Upper lobe of right lung (tissue), 1 donor: Measurements from ENCODE around the gene PTPN2. TPM values are rescaled to one million over a fixed set of nuclear protein-coding genes. Genes with fewer than 3 reads are reported as not detected.

ENCODE experiments used
- ATAC-seq: fragments of 200-7000 bp; cut with Tn5 transposase; one replicate; pipeline ENCODE4 v1.9.1; 2020; ENCODE audit warnings: mild to moderate bottlenecking, moderate library complexity
- DNase-seq: peaks from one replicate; pipeline ENCODE4 v3.0.0-alpha.2; 2020
- H3K27ac ChIP-seq: fragments of 200-600 bp; one replicate; pipeline ENCODE4 v1.8.0; 2022
- H3K27me3 ChIP-seq: fragments of 200-600 bp; one replicate; pipeline ENCODE4 v1.8.0; 2022; ENCODE audit warnings: mild to moderate bottlenecking
- H3K36me3 ChIP-seq: fragments of 200-600 bp; one replicate; pipeline ENCODE4 v1.8.0; 2022
- H3K4me1 ChIP-seq: fragments of 200-600 bp; one replicate; pipeline ENCODE4 v1.8.0; 2022
- H3K4me3 ChIP-seq: fragments of 200-600 bp; one replicate; pipeline ENCODE4 v1.8.0; 2022; ENCODE audit warnings: mild to moderate bottlenecking
- H3K9me3 ChIP-seq: fragments of 200-600 bp; one replicate; pipeline ENCODE4 v1.8.0; 2022
- intact Hi-C: fragments of 100-400 bp; cut with DNase I; formaldehyde crosslinking; loops from one replicate; pipeline ENCODE4 v1.11.0; 2022
- total RNA-seq: library from RNA; stranded (reverse); fragmentation: NEBNext Ultra II Directional; extraction: Animal tissue kit (Norgen Biotek cat#: 25700); gene quantifications from one replicate; pipeline ENCODE4 v1.2.1, GENCODE V29; 2021
- TF ChIP-seq, protein P1 (sequence below): fragments of 200-600 bp; IDR thresholded peaks from one replicate; pipeline ENCODE4 v1.8.0; 2022; ENCODE audit warnings: antibody characterized with exemption
- donor health status: DM: no; HTN: yes; CAD: no; lungs with severe emphysema.

PTPN2 gene
- total RNA-seq, 1 donor from 2014 or later = 53.9 TPM

DNA sequence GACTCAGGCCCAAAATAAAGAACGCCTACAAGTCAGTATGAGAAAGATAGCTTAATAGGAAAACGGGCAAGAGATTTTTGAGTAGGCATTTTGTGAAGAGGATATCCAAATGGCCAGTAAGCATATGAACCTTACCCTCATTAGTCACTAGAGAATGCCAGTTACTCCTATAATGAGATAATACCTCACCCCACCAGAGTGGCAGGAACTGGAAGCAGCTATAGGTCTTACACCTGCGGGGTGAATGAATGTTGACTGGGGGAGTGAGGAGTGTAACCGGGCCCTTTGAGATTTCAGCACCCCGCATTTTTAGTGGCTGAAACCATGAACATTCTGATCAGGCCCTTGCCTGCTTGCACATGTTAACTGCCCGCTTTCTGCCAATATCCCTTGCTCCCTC lies 7.5 kb upstream of the PTPN2 start:
- TF ChIP-seq, protein P1, sequence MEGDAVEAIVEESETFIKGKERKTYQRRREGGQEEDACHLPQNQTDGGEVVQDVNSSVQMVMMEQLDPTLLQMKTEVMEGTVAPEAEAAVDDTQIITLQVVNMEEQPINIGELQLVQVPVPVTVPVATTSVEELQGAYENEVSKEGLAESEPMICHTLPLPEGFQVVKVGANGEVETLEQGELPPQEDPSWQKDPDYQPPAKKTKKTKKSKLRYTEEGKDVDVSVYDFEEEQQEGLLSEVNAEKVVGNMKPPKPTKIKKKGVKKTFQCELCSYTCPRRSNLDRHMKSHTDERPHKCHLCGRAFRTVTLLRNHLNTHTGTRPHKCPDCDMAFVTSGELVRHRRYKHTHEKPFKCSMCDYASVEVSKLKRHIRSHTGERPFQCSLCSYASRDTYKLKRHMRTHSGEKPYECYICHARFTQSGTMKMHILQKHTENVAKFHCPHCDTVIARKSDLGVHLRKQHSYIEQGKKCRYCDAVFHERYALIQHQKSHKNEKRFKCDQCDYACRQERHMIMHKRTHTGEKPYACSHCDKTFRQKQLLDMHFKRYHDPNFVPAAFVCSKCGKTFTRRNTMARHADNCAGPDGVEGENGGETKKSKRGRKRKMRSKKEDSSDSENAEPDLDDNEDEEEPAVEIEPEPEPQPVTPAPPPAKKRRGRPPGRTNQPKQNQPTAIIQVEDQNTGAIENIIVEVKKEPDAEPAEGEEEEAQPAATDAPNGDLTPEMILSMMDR = no peak
- Histone ChIP-seq H3K36me3 (no peaks in the 10 kb centered on the region), H3K4me1 (no peaks in the 10 kb centered on the region), H3K27me3 (no peaks in the 10 kb centered on the region), H3K9me3 (no peaks in the 10 kb centered on the region), H3K4me3 (no peak overlapping the region), H3K27ac (no peak overlapping the region)
- ATAC-seq = no peak
- DNase-seq = no peak
- intact Hi-C loops = no loop called here

GRCh38 chr18:12890964-12891363 lies 6.9 kb upstream of the PTPN2 start:
- ATAC-seq (no peak), DNase-seq (no peak)
- intact Hi-C loops = no loop called here
- H3K27ac ChIP-seq = no peak overlapping the region
- H3K36me3 ChIP-seq = no peaks in the 10 kb centered on the region
- H3K9me3 ChIP-seq = no peaks in the 10 kb centered on the region
- TF ChIP-seq, protein P1 = no peak
- no peaks in the 10 kb centered on the region for H3K27me3 ChIP-seq
- no peak overlapping the region for H3K4me3 ChIP-seq
- no peaks in the 10 kb centered on the region for H3K4me1 ChIP-seq

GRCh38 chr18:12886498-12887126 lies 2.6 kb upstream of the PTPN2 start:
- Histone ChIP-seq H3K27ac (no peak overlapping the region), H3K36me3 (no peaks in the 10 kb centered on the region), H3K4me3 (no peak overlapping the region), H3K4me1 (peaks cover 16% of the 10 kb centered on the region), H3K9me3 (no peaks in the 10 kb centered on the region), H3K27me3 (no peaks in the 10 kb centered on the region)
- TF ChIP-seq, protein P1 = peak; percentile 43
- DNase-seq (no peak), ATAC-seq (no peak)
- intact Hi-C loops = loop anchor here (10.0 kb wide), 1 partner anchor 62 kb away; no protein-coding TSS in a partner anchor

- no peak overlapping the region for H3K27ac ChIP-seq
- intact Hi-C loops = loop anchor here (10.0 kb wide), 1 partner anchor 61 kb away; no protein-coding TSS in a partner anchor
- TF ChIP-seq, protein P1 = no peak
- H3K36me3 ChIP-seq = no peaks in the 10 kb centered on the region
- peaks cover 27% of the 10 kb centered on the region for H3K4me1 ChIP-seq
- no peak overlapping the region for H3K4me3 ChIP-seq
- DNase-seq (no peak), ATAC-seq (no peak)
- H3K27me3 ChIP-seq = no peaks in the 10 kb centered on the region
- H3K9me3 ChIP-seq = no peaks in the 10 kb centered on the region
These were observed 1.5 kb upstream of the PTPN2 start for GRCh38 chr18:12885500-12885899.

DNA sequence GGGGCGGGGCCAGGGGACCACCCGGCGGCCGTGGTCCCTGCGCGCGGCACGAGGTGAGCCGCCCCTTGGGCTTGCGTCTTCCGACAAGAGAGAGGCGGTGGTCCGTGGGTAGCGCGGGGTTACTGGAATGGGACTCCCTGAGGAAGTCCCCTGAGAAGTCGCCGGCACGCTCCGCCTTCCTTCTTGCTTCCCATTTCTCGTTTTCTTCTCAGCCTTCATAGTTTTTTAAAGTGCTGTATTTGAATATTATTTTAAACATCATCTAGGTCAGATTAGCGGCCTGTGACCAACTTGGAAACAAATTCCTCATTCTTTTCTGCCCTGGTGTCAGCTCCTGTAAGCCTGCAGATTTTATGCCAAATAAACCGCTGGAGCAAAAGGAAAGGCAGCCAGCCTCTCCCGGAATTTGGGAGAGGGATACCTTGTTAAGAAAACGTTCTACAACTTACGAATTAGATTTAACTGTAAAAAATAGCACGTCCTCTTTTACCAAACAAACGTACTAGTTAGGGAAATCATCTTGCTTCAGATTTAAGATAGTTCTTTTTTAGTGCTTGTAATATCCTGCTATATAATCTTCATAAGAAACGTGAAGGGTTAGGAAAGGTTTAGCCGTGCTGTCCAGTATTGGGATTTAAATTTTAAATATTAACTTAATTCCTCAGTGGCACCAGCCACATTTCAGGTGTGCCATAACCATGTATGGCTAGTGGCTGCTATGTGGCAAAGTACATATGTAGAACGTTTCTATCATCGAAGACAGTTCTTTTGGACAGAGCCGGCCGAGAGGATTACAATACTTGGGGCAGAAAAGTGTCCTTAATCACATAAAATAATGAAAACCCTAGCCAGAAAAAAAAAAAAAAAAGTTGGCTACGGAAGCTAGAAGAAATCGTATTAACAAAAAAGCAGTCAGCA lies 628 bp upstream of the PTPN2 start:
- H3K36me3 ChIP-seq = no peaks in the 10 kb centered on the region
- peaks cover 33% of the 10 kb centered on the region for H3K4me1 ChIP-seq
- peak overlapping the region; percentile 100 for H3K27ac ChIP-seq
- TF ChIP-seq, protein P1 = no peak
- H3K9me3 ChIP-seq = no peaks in the 10 kb centered on the region
- intact Hi-C loops = loop anchor here (10.0 kb wide), 1 partner anchor 60 kb away; no protein-coding TSS in a partner anchor
- DNase-seq (no peak), ATAC-seq (no peak)
- no peaks in the 10 kb centered on the region for H3K27me3 ChIP-seq
- peak overlapping the region; percentile 76 for H3K4me3 ChIP-seq
